Endothelial cell of umbilical vein (primary cell): ENCODE measurements around the gene ETV7. TPM values are rescaled to one million over a fixed set of nuclear protein-coding genes. Genes with fewer than 3 reads are reported as not detected.

Experiments
- BruUV-seq: library from RNA; stranded (reverse); fragments of 400-500 nt; replicated peaks from 2 replicates; lab custom pipeline; 2021; lab: Mats Ljungman, UMichigan
- CTCF ChIA-PET: fragments of 300-600, 350-600 bp; sonication (Branson Sonifier 250); formaldehyde crosslinking; loops from one replicate; lab custom pipeline; 2021; ENCODE audit warnings: antibody characterized with exemption, inconsistent platforms; lab: Charles Lee
- POLR2A ChIA-PET: fragments of 300-600, 350-600 bp; sonication (Branson Sonifier 250); formaldehyde crosslinking; loops from one replicate; lab custom pipeline; 2021; ENCODE audit warnings: antibody characterized with exemption, inconsistent platforms; lab: Charles Lee
- DNase-seq: peaks from one replicate; pipeline ENCODE4 v3.0.0-alpha.2; 2011; ENCODE audit warnings: low read depth, low spot score
- FAIRE-seq: peaks from 2 replicates; lab custom pipeline; 2011; peaks lifted over from hg19 to GRCh38; lab: Jason Lieb, UNC
- H2AFZ ChIP-seq: 2 replicates; pipeline ENCODE4 v1.6.0; 2012; ENCODE audit warnings: low read depth, low read length, control low read depth, inconsistent platforms
- H3K27ac ChIP-seq: 2 replicates; pipeline ENCODE4 v1.5.1; 2011; ENCODE audit warnings: low read depth, mild to moderate bottlenecking, control low read depth, low read length, moderate library complexity; ENCODE audit not compliant: insufficient read depth
- H3K27me3 ChIP-seq, 2 experiments: 2 replicates each; pipeline versions ENCODE4 v1.6.0 to v1.6.1; 2011; ENCODE audit warnings: low read length in 2 of 2, mixed read lengths in 1 of 2; ENCODE audit not compliant: control insufficient read depth in 2 of 2, insufficient read depth in 2 of 2
- H3K36me3 ChIP-seq, 2 experiments: 2 replicates in 1 of 2; 3 replicates in 1 of 2; pipeline ENCODE4 v1.5.1; 2011; ENCODE audit warnings: low read length in 2 of 2, mild to moderate bottlenecking in 1 of 2, moderate library complexity in 1 of 2; ENCODE audit not compliant: control insufficient read depth in 2 of 2, insufficient read depth in 2 of 2; ENCODE audit errors: extremely low read depth in 1 of 2
- H3K4me1 ChIP-seq: 3 replicates; pipeline ENCODE4 v1.5.1; 2011; ENCODE audit warnings: mild to moderate bottlenecking, low read length; ENCODE audit not compliant: control insufficient read depth, insufficient read depth; ENCODE audit errors: extremely low read depth
- H3K4me2 ChIP-seq: 2 replicates; pipeline ENCODE4 v1.6.1; 2011; ENCODE audit warnings: low read length, control low read depth, mixed read lengths; ENCODE audit not compliant: insufficient read depth
- H3K4me3 ChIP-seq, 3 experiments: fragments of 200-600 bp in 1 of 3; sonication (generic), shearing (Covaris generic) in 1 of 3; replicated peaks in 1 of 3; 2 replicates each; pipeline ENCODE4 v1.5.1; 2011 to 2016; ENCODE audit warnings: control low read depth in 3 of 3, low read length in 3 of 3, mild to moderate bottlenecking in 2 of 3, inconsistent platforms in 1 of 3, low read depth in 1 of 3, moderate library complexity in 1 of 3; ENCODE audit not compliant: insufficient read depth in 1 of 3
- H3K79me2 ChIP-seq: 2 replicates; pipeline ENCODE4 v1.6.0; 2012; ENCODE audit warnings: low read length, inconsistent platforms; ENCODE audit not compliant: control insufficient read depth, insufficient read depth
- H3K9ac ChIP-seq: replicated peaks from 2 replicates; pipeline ENCODE3; 2011; ENCODE audit warnings: low read length, control low read depth; ENCODE audit not compliant: insufficient read depth; ENCODE audit errors: extremely low read depth
- H3K9me1 ChIP-seq: replicated peaks from 3 replicates; pipeline ENCODE4 v1.6.0; 2011; ENCODE audit warnings: mild to moderate bottlenecking, low read length; ENCODE audit not compliant: control insufficient read depth, insufficient read depth; ENCODE audit errors: extremely low read depth
- H3K9me3 ChIP-seq: replicated peaks from 2 replicates; pipeline ENCODE4 v1.5.1; 2012; ENCODE audit warnings: low read length, inconsistent platforms; ENCODE audit not compliant: control insufficient read depth, insufficient read depth
- H4K20me1 ChIP-seq: replicated peaks from 2 replicates; pipeline ENCODE3; 2011; ENCODE audit warnings: mild to moderate bottlenecking, low read length; ENCODE audit not compliant: control insufficient read depth, insufficient read depth; ENCODE audit errors: extremely low read depth
- CTCF ChIP-seq, 2 donors: IDR thresholded peaks; 1 replicate in 1 of 2; 2 replicates in 1 of 2; pipeline ENCODE4 v1.5.1; 2011; ENCODE audit warnings: low read length in 2 of 2, mild to moderate bottlenecking in 2 of 2, moderate library complexity in 2 of 2, control low read depth in 1 of 2, inconsistent platforms in 1 of 2, low read depth in 1 of 2; ENCODE audit not compliant: insufficient read depth in 1 of 2; ENCODE audit errors: extremely low read depth in 1 of 2
- EZH2 ChIP-seq: IDR thresholded peaks from 2 replicates; pipeline ENCODE4 v1.6.1; 2012; ENCODE audit warnings: borderline replicate concordance, low read depth, mild to moderate bottlenecking, moderate library complexity, low read length, inconsistent platforms; ENCODE audit not compliant: severe bottlenecking
- FOS ChIP-seq: IDR thresholded peaks from 2 replicates; pipeline ENCODE4 v1.6.1; 2011; ENCODE audit warnings: mild to moderate bottlenecking, low read length, moderate library complexity, borderline replicate concordance; ENCODE audit not compliant: insufficient read depth
- GATA2 ChIP-seq: IDR thresholded peaks from 2 replicates; pipeline ENCODE4 v1.7.0; 2011; ENCODE audit warnings: low read depth, mild to moderate bottlenecking, moderate library complexity, mixed read lengths, low read length; ENCODE audit not compliant: insufficient read length, insufficient read depth
- JUN ChIP-seq: IDR thresholded peaks from 2 replicates; pipeline ENCODE4 v1.6.1; 2011; ENCODE audit warnings: borderline replicate concordance, low read depth; ENCODE audit not compliant: insufficient read length, insufficient read depth
- MYC ChIP-seq: IDR thresholded peaks from one replicate; pipeline ENCODE4 v1.6.1; 2011; ENCODE audit warnings: mild to moderate bottlenecking, low read depth, low read length
- POLR2A ChIP-seq: IDR thresholded peaks from 2 replicates; pipeline ENCODE4 v1.6.1; 2012; ENCODE audit warnings: low read depth, mild to moderate bottlenecking, control low read depth, low read length
- POLR2AphosphoS5 ChIP-seq: IDR thresholded peaks from 2 replicates; pipeline ENCODE4 v1.6.1; 2012; ENCODE audit warnings: low read depth, mild to moderate bottlenecking, control low read depth, low read length, moderate library complexity; ENCODE audit not compliant: insufficient read depth
- dilution Hi-C: fragments of 300-500 bp; cut with MboI; formaldehyde crosslinking; loops from one replicate; pipeline ENCODE4 v1.15.0; 2019; ENCODE audit warnings: low sequenced_read_pairs; ENCODE audit not compliant: extremely low pct_ligation_motif_present
- intact Hi-C: fragments of 100-400 bp; cut with micrococcal nuclease; formaldehyde crosslinking; loops from one replicate; pipeline ENCODE4 v1.10.0; 2022
- polyA plus RNA-seq, 4 experiments: library from polyadenylated mRNA; depleted of rRNA in 3 of 4; stranded (reverse) in 3 of 4; unstranded in 1 of 4; fragments of >200 nt; gene quantifications; 2 replicates each; pipeline versions ENCODE4 v1.2.1 to v1.2.3, GENCODE V29; 2011 to 2012; ENCODE audit warnings: missing spikeins in 1 of 4
- total RNA-seq: library from RNA; stranded (reverse); gene quantifications from 2 replicates; pipeline ENCODE4 v1.2.3, GENCODE V29; 2021
- TF ChIP-seq, protein P1 (sequence below): IDR thresholded peaks from 2 replicates; pipeline ENCODE4 v1.6.1; 2011; ENCODE audit not compliant: insufficient read depth, insufficient read length

ETV7 gene
- total and polyA plus RNA-seq, 2 donors (not counting 3 experiments of a cell fraction or from before 2014, with no cell fraction given) = 0.23 to 0.58 TPM

DNA sequence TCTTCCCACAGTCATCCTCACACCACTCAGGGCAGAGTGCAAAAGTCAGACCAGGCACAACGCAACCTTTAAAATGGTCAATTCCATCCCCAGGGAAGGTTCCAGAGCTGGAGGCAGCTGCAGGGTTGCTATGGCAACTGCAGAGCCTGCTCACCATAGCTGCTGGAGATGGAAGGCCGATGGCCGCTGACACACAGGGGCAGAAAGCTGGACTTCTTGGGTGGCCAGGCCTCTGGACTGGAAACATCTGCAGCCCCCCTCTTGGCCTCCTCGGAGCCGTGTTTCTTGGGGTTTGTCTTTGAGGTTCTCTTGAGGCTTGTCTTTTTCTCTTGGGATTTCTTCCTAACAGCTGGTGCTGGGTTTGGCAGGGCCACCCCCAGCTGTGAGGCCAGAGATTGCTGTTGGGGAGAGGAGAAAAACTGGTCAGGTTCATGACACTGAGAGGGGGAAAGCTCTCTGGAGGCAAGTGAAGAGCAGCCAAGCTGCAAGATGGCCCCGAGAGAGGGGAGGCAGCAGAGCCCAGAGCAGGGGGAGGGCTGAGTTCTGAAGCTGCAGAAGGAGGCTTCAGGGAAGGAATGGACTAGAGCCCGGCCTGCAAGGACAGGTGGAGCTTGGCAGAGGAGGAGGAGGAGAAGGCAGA lies 61.0 kb downstream of the ETV7 start:
- TF ChIP-seq EZH2 = no peak
- no peak for TF ChIP-seq CTCF (IDR thresholded peaks at IDR 0.05; ENCODE audit: extremely low read depth in 1 of 2, insufficient read depth in 1 of 2, low read depth in 1 of 2, low read length in 2 of 2)
- no peak for TF ChIP-seq FOS
- no peak for TF ChIP-seq POLR2AphosphoS5
- no peak for TF ChIP-seq JUN
- no peak for TF ChIP-seq GATA2
- no peak for TF ChIP-seq POLR2A
- TF ChIP-seq MYC = no peak
- TF ChIP-seq, protein P1, sequence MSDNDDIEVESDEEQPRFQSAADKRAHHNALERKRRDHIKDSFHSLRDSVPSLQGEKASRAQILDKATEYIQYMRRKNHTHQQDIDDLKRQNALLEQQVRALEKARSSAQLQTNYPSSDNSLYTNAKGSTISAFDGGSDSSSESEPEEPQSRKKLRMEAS = no peak
- Histone ChIP-seq H3K4me2 (no peak overlapping the region), H4K20me1 (no peaks in the 10 kb centered on the region), H3K4me1 (no peaks in the 10 kb centered on the region), H2AFZ (no peak overlapping the region), H3K36me3 (no peaks in the 10 kb centered on the region), H3K27me3 (peaks cover 31% of the 10 kb centered on the region in 2 experiments), H3K9me1 (no peaks in the 10 kb centered on the region), H3K9ac (no peak overlapping the region), H3K9me3 (no peaks in the 10 kb centered on the region), H3K79me2 (no peaks in the 10 kb centered on the region), H3K4me3 (no peak overlapping the region), H3K27ac (no peak overlapping the region)
- BruUV-seq = no TSS peak
- ChIA-PET POLR2A (no interaction called here), CTCF (interaction anchor here (1.0 to 3.3 kb wide), 5 partner anchors 9 to 34 kb away, joined by 3 to 12 read pairs (median 3); no protein-coding TSS in a partner anchor)
- FAIRE-seq = no peak
- dilution Hi-C loops = no loop called here
- intact Hi-C loops = no loop called here
- DNase-seq = no peak
